Right cardiac atrium (tissue), 5 donors: ENCODE measurements around the gene FLT1. TPM values are rescaled to one million over a fixed set of nuclear protein-coding genes. Genes with fewer than 3 reads are reported as not detected.

Experiments used
- ATAC-seq, 2 donors: fragments of 200-7000 bp; cut with Tn5 transposase; one replicate each; pipeline versions ENCODE4 v1.8.0 to v1.9.1; 2020; ENCODE audit warnings: moderate library complexity in 2 of 2, mild to moderate bottlenecking in 1 of 2
- DNase-seq, 3 donors: peaks; one replicate each; pipeline ENCODE4 v3.0.0-alpha.2; 2020
- H3K27ac ChIP-seq: one replicate; pipeline ENCODE4 v1.5.1; 2013; ENCODE audit warnings: mild to moderate bottlenecking, low read length, control low read depth, moderate library complexity
- H3K27me3 ChIP-seq: one replicate; pipeline ENCODE4 v1.6.1; 2013; ENCODE audit not compliant: control insufficient read depth, insufficient read depth
- H3K4me1 ChIP-seq: one replicate; pipeline ENCODE4 v1.6.1; 2013; ENCODE audit warnings: low read length; ENCODE audit not compliant: control insufficient read depth, insufficient read depth
- H3K4me3 ChIP-seq: one replicate; pipeline ENCODE4 v1.5.1; 2013; ENCODE audit warnings: low read length, control low read depth
- H3K9me3 ChIP-seq: one replicate; pipeline ENCODE4 v1.6.1; 2013; ENCODE audit warnings: low read length; ENCODE audit not compliant: control insufficient read depth
- WGBS: extraction: QIAGEN DNeasy Blood & Tissue Kit; methylation state at CpG from one replicate; pipeline ENCODE4 v1.1.7; 2013; 5-methylcytosine and 5-hydroxymethylcytosine counted together
- intact Hi-C, 4 donors: fragments of 100-400 bp; cut with DNase I; formaldehyde crosslinking; loops; one replicate each; pipeline versions ENCODE4 v1.11.0 to v1.14.0; 2022 to 2023
- polyA plus RNA-seq: library from polyadenylated mRNA; stranded (reverse); fragments of 200-250 nt; gene quantifications from one replicate; pipeline ENCODE4 v1.2.3, GENCODE V29; 2013
- total RNA-seq, 4 donors: library from RNA; stranded (reverse); fragmentation: NEBNext Ultra II Directional; extraction: Animal tissue kit (Norgen Biotek cat#: 25700); gene quantifications; one replicate each; pipeline ENCODE4 v1.2.1, GENCODE V29; 2021
- donor health status: healthy with polysubstance abuse.
- donor health status: DM: no; HTN: yes; CAD: no.
- donor health status: DM: no; HTN: no; CAD: no.
- donor health status: DM: no; HTN: yes; CAD: no; lungs with severe emphysema.
- donor health status: DM: yes; HTN: yes; CAD: no.

The FLT1 gene
- total and polyA plus RNA-seq, 5 donors: 24.9 to 53.4 (median 37.5) TPM

DNA sequence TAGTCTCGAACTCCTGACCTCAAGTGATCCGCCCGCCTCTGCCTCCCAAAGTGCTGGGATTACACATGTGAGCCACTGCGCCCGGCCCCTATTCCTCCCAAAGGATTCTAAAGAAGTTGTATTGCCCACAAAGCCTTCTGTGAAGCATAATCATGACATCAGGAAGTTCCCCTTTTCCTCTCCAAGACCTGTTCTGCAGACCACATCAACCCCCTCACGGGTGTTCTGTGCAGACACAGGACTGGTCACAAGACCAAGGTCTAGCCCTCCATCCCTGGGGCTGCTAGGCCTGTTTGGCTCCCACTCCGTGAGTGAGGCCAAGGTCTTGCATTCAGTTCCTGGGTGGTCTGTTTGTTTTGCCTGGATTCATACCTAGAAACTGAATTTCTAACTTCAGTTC is 178.1 kb downstream of the FLT1 start:
- 78% methylated on average over 7 of the region's 7 CpGs for WGBS
- peaks cover 3% of the 10 kb centered on the region for H3K4me1 ChIP-seq
- no peak overlapping the region for H3K4me3 ChIP-seq
- H3K27ac ChIP-seq: no peak overlapping the region
- DNase-seq: no peak
- no peak for ATAC-seq
- no peaks in the 10 kb centered on the region for H3K27me3 ChIP-seq
- H3K9me3 ChIP-seq: no peaks in the 10 kb centered on the region
- intact Hi-C loops: no loop called here

DNA sequence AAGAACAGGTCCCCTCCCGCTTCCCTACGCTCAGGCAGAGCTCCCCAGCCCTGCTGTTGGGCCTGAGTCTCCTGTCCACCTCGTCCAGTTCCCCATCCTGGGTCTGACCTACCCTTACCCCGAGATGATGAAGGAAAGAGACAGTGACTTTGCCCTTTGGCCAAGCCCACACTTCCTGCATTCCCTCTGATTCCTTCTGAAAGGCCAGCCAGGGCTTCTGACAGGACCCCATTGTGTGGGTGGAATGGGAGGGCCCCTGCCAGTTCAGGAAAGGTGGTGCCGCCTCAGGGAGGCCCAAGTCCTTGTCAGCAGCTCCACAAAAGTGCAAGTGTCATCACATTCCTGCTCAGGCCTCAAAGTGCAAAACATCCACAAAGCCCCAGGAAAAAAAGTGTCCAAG is 178.8 kb downstream of the FLT1 start:
- Histone ChIP-seq H3K27ac (no peak overlapping the region), H3K4me3 (no peak overlapping the region), H3K27me3 (no peaks in the 10 kb centered on the region), H3K9me3 (no peaks in the 10 kb centered on the region), H3K4me1 (peaks cover 3% of the 10 kb centered on the region)
- intact Hi-C loops: no loop called here
- DNase-seq (peak in 1 of 3 donors; percentile 30), ATAC-seq (peak; percentile 60 to 85)
- WGBS: 49% methylated on average over 5 of the region's 5 CpGs

GRCh38 chr13:28314879-28315278 is 180.0 kb downstream of the FLT1 start:
- Histone ChIP-seq H3K4me1 (peaks cover 3% of the 10 kb centered on the region), H3K27ac (no peak overlapping the region), H3K27me3 (no peaks in the 10 kb centered on the region), H3K4me3 (no peak overlapping the region), H3K9me3 (no peaks in the 10 kb centered on the region)
- WGBS: 95% methylated on average over 6 of the region's 6 CpGs
- DNase-seq (no peak), ATAC-seq (no peak)
- intact Hi-C loops: no loop called here

GRCh38 chr13:28313579-28313978 is 181.3 kb downstream of the FLT1 start:
- intact Hi-C loops: no loop called here
- peaks cover 3% of the 10 kb centered on the region for H3K4me1 ChIP-seq

DNA sequence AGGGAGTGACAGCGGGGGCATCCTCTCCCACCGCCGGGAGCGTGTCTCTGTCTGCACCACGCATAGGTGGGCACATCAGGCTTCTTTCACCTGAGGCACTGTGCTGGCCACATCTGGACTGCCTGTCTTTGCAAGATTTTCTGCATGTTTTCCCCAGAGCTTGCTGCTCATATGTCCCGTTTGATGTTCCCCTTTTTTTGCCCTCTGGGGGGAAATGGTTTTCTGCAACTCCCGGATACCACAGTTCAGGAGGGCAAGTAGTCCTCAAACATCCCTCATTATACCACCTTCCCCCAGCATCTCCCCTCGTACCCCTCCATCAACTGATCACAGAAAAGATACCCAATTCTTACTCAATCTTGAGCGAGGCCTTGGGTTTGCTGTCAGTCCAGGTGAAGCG is 188.6 kb downstream of the FLT1 start:
- H3K27ac ChIP-seq: no peak overlapping the region
- H3K9me3 ChIP-seq: no peaks in the 10 kb centered on the region
- ATAC-seq (no peak), DNase-seq (no peak)
- intact Hi-C loops: no loop called here
- H3K27me3 ChIP-seq: no peaks in the 10 kb centered on the region
- 86% methylated on average over 10 of the region's 10 CpGs for WGBS
- no peaks in the 10 kb centered on the region for H3K4me1 ChIP-seq
- no peak overlapping the region for H3K4me3 ChIP-seq

More at GRCh38 chr13:28313579-28313978, 181.3 kb downstream of the FLT1 start:
- DNase-seq (no peak), ATAC-seq (no peak)
- H3K4me3 ChIP-seq: no peak overlapping the region
- no peaks in the 10 kb centered on the region for H3K9me3 ChIP-seq
- WGBS: 90% methylated on average over 6 of the region's 6 CpGs
- no peak overlapping the region for H3K27ac ChIP-seq
- no peaks in the 10 kb centered on the region for H3K27me3 ChIP-seq

- no peaks in the 10 kb centered on the region for H3K4me1 ChIP-seq
- no peak for ATAC-seq
- H3K9me3 ChIP-seq: no peaks in the 10 kb centered on the region
- WGBS: 54% methylated on average over 4 of the region's 4 CpGs
- no peaks in the 10 kb centered on the region for H3K27me3 ChIP-seq
- intact Hi-C loops: no loop called here
- H3K4me3 ChIP-seq: no peak overlapping the region
- H3K27ac ChIP-seq: no peak overlapping the region
- no peak for DNase-seq
These were observed 193.1 kb downstream of the FLT1 start for GRCh38 chr13:28301839-28302238.

DNA sequence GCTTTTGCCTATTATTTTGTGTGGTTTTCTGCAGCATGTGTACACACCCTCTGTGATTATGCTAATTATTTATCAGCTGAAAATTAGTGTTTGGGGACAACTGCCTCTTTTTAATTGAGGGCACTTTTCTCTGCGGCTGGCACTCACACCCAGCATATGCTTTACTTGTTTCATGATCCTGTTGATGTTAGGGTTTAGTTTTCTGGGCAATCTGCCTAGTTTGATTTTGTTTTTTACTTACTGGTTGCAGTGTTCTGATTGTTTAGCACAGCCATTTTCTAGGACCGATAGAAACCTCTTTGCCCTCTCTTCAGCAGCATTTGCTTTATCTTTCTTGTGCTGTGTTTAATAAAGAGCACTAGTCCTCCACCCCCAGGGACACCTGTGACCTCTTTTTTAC is 195.0 kb downstream of the FLT1 start:
- Histone ChIP-seq H3K4me1 (no peaks in the 10 kb centered on the region), H3K9me3 (no peaks in the 10 kb centered on the region), H3K27ac (no peak overlapping the region), H3K4me3 (no peak overlapping the region), H3K27me3 (no peaks in the 10 kb centered on the region)
- WGBS: 64% methylated on average over 2 of the region's 2 CpGs
- DNase-seq (no peak), ATAC-seq (no peak)
- intact Hi-C loops: no loop called here

GRCh38 chr13:28297341-28297740 is 197.6 kb downstream of the FLT1 start:
- H3K27ac ChIP-seq: no peak overlapping the region
- DNase-seq (no peak), ATAC-seq (peak in 1 of 2 donors; percentile 32)
- no peak overlapping the region for H3K4me3 ChIP-seq
- H3K4me1 ChIP-seq: no peaks in the 10 kb centered on the region
- H3K9me3 ChIP-seq: no peaks in the 10 kb centered on the region
- intact Hi-C loops: no loop called here
- H3K27me3 ChIP-seq: no peaks in the 10 kb centered on the region
- WGBS: 88% methylated on average over 3 of the region's 3 CpGs

GRCh38 chr13:28286263-28286662 is 208.7 kb downstream of the FLT1 start:
- ATAC-seq: no peak
- DNase-seq: no peak

DNA sequence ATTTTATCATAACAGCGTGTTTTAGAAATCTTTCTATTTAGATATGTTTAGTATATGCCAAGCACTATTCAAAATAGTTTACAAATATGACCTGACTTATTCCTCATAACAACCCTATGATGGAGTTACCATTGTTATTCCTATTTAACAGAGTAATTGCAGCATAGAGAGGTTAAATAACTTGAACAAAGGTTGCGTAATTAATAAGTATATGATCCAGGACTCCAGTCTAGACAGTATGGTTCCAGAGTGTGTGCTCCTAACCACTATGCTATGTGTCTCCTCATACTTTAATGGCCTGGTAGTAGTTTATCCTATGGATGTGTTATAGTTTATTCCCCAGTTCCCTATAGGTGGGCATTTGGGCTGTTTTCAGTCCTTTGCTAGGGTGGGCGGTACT is 211.3 kb downstream of the FLT1 start:
- no peak for DNase-seq

More at GRCh38 chr13:28286263-28286662, 208.7 kb downstream of the FLT1 start:
- no peak overlapping the region for H3K27ac ChIP-seq
- H3K4me1 ChIP-seq: no peaks in the 10 kb centered on the region
- H3K27me3 ChIP-seq: no peaks in the 10 kb centered on the region
- no peaks in the 10 kb centered on the region for H3K9me3 ChIP-seq
- intact Hi-C loops: no loop called here
- WGBS: 100% methylated on average over 1 of the region's 1 CpG
- no peak overlapping the region for H3K4me3 ChIP-seq

GRCh38 chr13:28282451-28282850 is 212.5 kb downstream of the FLT1 start:
- Histone ChIP-seq H3K4me1 (no peaks in the 10 kb centered on the region), H3K27me3 (no peaks in the 10 kb centered on the region), H3K27ac (no peak overlapping the region), H3K4me3 (no peak overlapping the region), H3K9me3 (no peaks in the 10 kb centered on the region)
- WGBS: 63% methylated on average over 5 of the region's 5 CpGs
- DNase-seq (no peak), ATAC-seq (no peak)
- intact Hi-C loops: no loop called here

More for the DNA sequence above, 211.3 kb downstream of the FLT1 start:
- WGBS: 98% methylated on average over 3 of the region's 3 CpGs
- H3K4me1 ChIP-seq: no peaks in the 10 kb centered on the region
- no peaks in the 10 kb centered on the region for H3K9me3 ChIP-seq
- intact Hi-C loops: no loop called here
- ATAC-seq: no peak
- H3K27ac ChIP-seq: no peak overlapping the region
- H3K4me3 ChIP-seq: no peak overlapping the region
- no peaks in the 10 kb centered on the region for H3K27me3 ChIP-seq

- Histone ChIP-seq H3K27me3 (no peaks in the 10 kb centered on the region), H3K27ac (no peak overlapping the region), H3K9me3 (no peaks in the 10 kb centered on the region), H3K4me1 (no peaks in the 10 kb centered on the region), H3K4me3 (no peak overlapping the region)
- no peak for DNase-seq
- WGBS: 72% methylated on average over 3 of the region's 3 CpGs
- intact Hi-C loops: no loop called here
- ATAC-seq: no peak
These were observed 221.0 kb downstream of the FLT1 start for GRCh38 chr13:28273919-28274318.
